H1 (cell line): ENCODE measurements around the gene PDXDC1. TPM values are rescaled to one million over a fixed set of nuclear protein-coding genes. Genes with fewer than 3 reads are reported as not detected.

ENCODE experiments used
- CTCF ChIA-PET: fragments of 300-600 bp; sonication (Branson Sonifier 250); formaldehyde crosslinking; loops from one replicate; lab custom pipeline; 2021; ENCODE audit not compliant: partially characterized antibody; lab: Charles Lee
- POLR2A ChIA-PET: fragments of 300-600 bp; sonication (Branson Sonifier 250); formaldehyde crosslinking; loops from one replicate; lab custom pipeline; 2021; ENCODE audit warnings: inconsistent platforms; ENCODE audit not compliant: partially characterized antibody; lab: Charles Lee
- DNase-seq, 2 experiments: peaks; one replicate each; pipeline versions ENCODE4 v3.0.0 to v3.0.0-alpha.2; 2010 to 2022; ENCODE audit warnings: low spot score in 2 of 2, low read depth in 1 of 2, mixed read lengths in 1 of 2
- FAIRE-seq: peaks from 2 replicates; lab custom pipeline; 2011; peaks lifted over from hg19 to GRCh38; lab: Jason Lieb, UNC
- H2AFZ ChIP-seq: 2 replicates; pipeline ENCODE4 v1.8.1; 2012; ENCODE audit warnings: low read length, inconsistent platforms
- H2AK5ac ChIP-seq: 2 replicates; pipeline ENCODE4 v1.6.1; 2013; ENCODE audit warnings: low read depth, low read length
- H2BK120ac ChIP-seq: replicated peaks from 2 replicates; pipeline ENCODE3; 2013; ENCODE audit warnings: low read depth, low read length, inconsistent platforms
- H2BK12ac ChIP-seq: 2 replicates; pipeline ENCODE4 v1.6.1; 2013; ENCODE audit warnings: low read depth, low read length
- H2BK15ac ChIP-seq: 2 replicates; pipeline ENCODE4 v1.6.1; 2013; ENCODE audit warnings: low read length
- H2BK20ac ChIP-seq: 2 replicates; pipeline ENCODE4 v1.6.1; 2013; ENCODE audit warnings: low read length
- H2BK5ac ChIP-seq: 2 replicates; pipeline ENCODE4 v1.6.1; 2013; ENCODE audit warnings: low read depth, low read length
- H3K14ac ChIP-seq: 2 replicates; pipeline ENCODE4 v1.6.1; 2013; ENCODE audit warnings: inconsistent platforms; ENCODE audit not compliant: insufficient read length
- H3K18ac ChIP-seq: 2 replicates; pipeline ENCODE4 v1.6.1; 2013; ENCODE audit warnings: low read length; ENCODE audit errors: extremely low read depth
- H3K23ac ChIP-seq: 2 replicates; pipeline ENCODE4 v1.6.1; 2013; ENCODE audit warnings: inconsistent platforms; ENCODE audit not compliant: insufficient read length
- H3K23me2 ChIP-seq: 2 replicates; pipeline ENCODE4 v1.6.1; 2013; ENCODE audit warnings: low read depth, low read length
- H3K27ac ChIP-seq: 2 replicates; pipeline ENCODE4 v1.6.1; 2011; ENCODE audit warnings: low read depth, low read length, inconsistent platforms
- H3K27me3 ChIP-seq, 4 experiments: replicated peaks in 1 of 4; 1 replicate in 1 of 4; 2 replicates in 3 of 4; pipeline versions ENCODE4 v1.6.1 to v1.8.1; 2011 to 2013; ENCODE audit warnings: low read length in 3 of 4, mild to moderate bottlenecking in 3 of 4, inconsistent platforms in 2 of 4, mixed read lengths in 2 of 4, moderate library complexity in 1 of 4; ENCODE audit not compliant: control insufficient read depth in 3 of 4, insufficient read depth in 3 of 4; ENCODE audit errors: extremely low read depth in 1 of 4
- H3K36me3 ChIP-seq, 4 experiments: 2 replicates each; pipeline versions ENCODE4 v1.6.1 to v1.8.1; 2011 to 2013; ENCODE audit warnings: mild to moderate bottlenecking in 4 of 4, low read length in 3 of 4, moderate library complexity in 2 of 4, control low read depth in 1 of 4, inconsistent platforms in 1 of 4; ENCODE audit not compliant: insufficient read depth in 4 of 4, control insufficient read depth in 2 of 4
- H3K4ac ChIP-seq: replicated peaks from 2 replicates; pipeline ENCODE3; 2013; ENCODE audit warnings: low read length, low read depth, mixed read lengths, inconsistent platforms; ENCODE audit not compliant: insufficient read length
- H3K4me1 ChIP-seq, 4 experiments: replicated peaks in 1 of 4; 1 replicate in 1 of 4; 2 replicates in 3 of 4; pipeline versions ENCODE4 v1.6.1 to v1.8.1; 2011 to 2013; ENCODE audit warnings: low read length in 3 of 4, inconsistent platforms in 2 of 4, mixed read lengths in 1 of 4; ENCODE audit not compliant: insufficient read depth in 4 of 4, control insufficient read depth in 3 of 4
- H3K4me2 ChIP-seq, 2 experiments: 2 replicates each; pipeline versions ENCODE4 v1.6.1 to v1.8.1; 2011 to 2013; ENCODE audit warnings: low read depth in 2 of 2, low read length in 2 of 2, control low read depth in 1 of 2, inconsistent platforms in 1 of 2, mild to moderate bottlenecking in 1 of 2; ENCODE audit not compliant: insufficient read depth in 1 of 2
- H3K4me3 ChIP-seq, 4 experiments: fragments of 200-600, 300-600 bp in 1 of 4; sonication (generic), shearing (Covaris generic), sonication (Bioruptor Twin) in 1 of 4; 2 replicates each; pipeline versions ENCODE4 v1.5.1 to v1.8.1; 2011 to 2016; ENCODE audit warnings: low read length in 4 of 4, low read depth in 3 of 4, control low read depth in 2 of 4, inconsistent platforms in 2 of 4, mild to moderate bottlenecking in 2 of 4, mixed read lengths in 1 of 4, moderate library complexity in 1 of 4; ENCODE audit not compliant: insufficient read depth in 2 of 4; ENCODE audit errors: extremely low read depth in 1 of 4
- H3K56ac ChIP-seq: replicated peaks from 2 replicates; pipeline ENCODE3; 2013; ENCODE audit warnings: low read depth, mild to moderate bottlenecking, mixed read lengths, low read length, inconsistent platforms; ENCODE audit not compliant: insufficient read length
- H3K79me1 ChIP-seq: 2 replicates; pipeline ENCODE4 v1.6.1; 2013; ENCODE audit warnings: low read depth, low read length, control low read depth
- H3K79me2 ChIP-seq, 2 experiments: 2 replicates each; pipeline versions ENCODE4 v1.6.1 to v1.8.1; 2012 to 2013; ENCODE audit warnings: low read length in 2 of 2, mild to moderate bottlenecking in 2 of 2, inconsistent platforms in 1 of 2; ENCODE audit not compliant: insufficient read depth in 2 of 2, control insufficient read depth in 1 of 2
- H3K9ac ChIP-seq, 4 experiments: replicated peaks in 1 of 4; 1 replicate in 1 of 4; 2 replicates in 3 of 4; pipeline versions ENCODE4 v1.6.1 to v1.8.1; 2011 to 2013; ENCODE audit warnings: low read depth in 3 of 4, low read length in 3 of 4, control low read depth in 2 of 4, mild to moderate bottlenecking in 2 of 4, moderate library complexity in 2 of 4, inconsistent platforms in 1 of 4; ENCODE audit errors: extremely low read depth in 1 of 4
- H3K9me3 ChIP-seq, 2 experiments: 2 replicates each; pipeline versions ENCODE4 v1.6.1 to v1.8.1; 2012 to 2013; ENCODE audit warnings: mild to moderate bottlenecking in 2 of 2, moderate library complexity in 2 of 2, control low read depth in 1 of 2, inconsistent platforms in 1 of 2, low read depth in 1 of 2, low read length in 1 of 2, mixed read lengths in 1 of 2; ENCODE audit not compliant: insufficient read depth in 2 of 2
- H4K20me1 ChIP-seq, 2 experiments: replicated peaks in 1 of 2; 2 replicates each; pipeline versions ENCODE3 to v1.8.1; 2011 to 2013; ENCODE audit warnings: inconsistent platforms in 2 of 2, low read length in 2 of 2, mild to moderate bottlenecking in 1 of 2; ENCODE audit not compliant: insufficient read depth in 2 of 2, control insufficient read depth in 1 of 2
- H4K5ac ChIP-seq: 2 replicates; pipeline ENCODE4 v1.6.1; 2013; ENCODE audit warnings: low read length, low read depth, mixed read lengths, inconsistent platforms; ENCODE audit not compliant: insufficient read length
- H4K8ac ChIP-seq: 2 replicates; pipeline ENCODE4 v1.8.0; 2013; ENCODE audit warnings: mild to moderate bottlenecking, moderate library complexity, low read length, inconsistent platforms; ENCODE audit not compliant: insufficient read depth; ENCODE audit errors: extremely low read depth
- H4K91ac ChIP-seq: replicated peaks from 2 replicates; pipeline ENCODE3; 2013; ENCODE audit warnings: low read length, mixed read lengths, inconsistent platforms; ENCODE audit not compliant: insufficient read length
- CHD2 ChIP-seq: IDR thresholded peaks from 2 replicates; pipeline ENCODE4 v1.6.1; 2012; ENCODE audit warnings: low read length, improper control_type of control experiment
- WGBS, 2 experiments: shearing (Covaris generic) in 1 of 2; methylation state at CpG; one replicate each; pipeline versions ENCODE4 v1.1.6 to v1.1.7; 2013 to 2015; ENCODE audit warnings: low lambda C conversion rate in 2 of 2, mixed read lengths in 2 of 2, inconsistent platforms in 1 of 2, low coverage in 1 of 2, missing lambda C conversion rate in 1 of 2; ENCODE audit not compliant: insufficient replicate concordance in 2 of 2, insufficient coverage in 1 of 2, insufficient read length in 1 of 2; ENCODE audit errors: extremely low coverage in 1 of 2, missing lambda C conversion rate in 1 of 2; 5-methylcytosine and 5-hydroxymethylcytosine counted together
- polyA plus RNA-seq, 7 experiments: library from polyadenylated mRNA; depleted of rRNA in 3 of 7; stranded (reverse) in 5 of 7; unstranded in 2 of 7; fragments of >200 nt in 5 of 7; fragments of 200-250 nt in 2 of 7; gene quantifications; 1 replicate in 5 of 7; 2 replicates in 1 of 7; 4 replicates in 1 of 7; pipeline versions ENCODE4 v1.2.1 to v1.2.3, GENCODE V29; 2011 to 2013; ENCODE audit warnings: missing spikeins in 2 of 7, mixed read lengths in 2 of 7
- total RNA-seq: library from RNA; stranded (reverse); fragmentation: NEBNext Ultra II Directional; extraction: Animal tissue kit (Norgen Biotek cat#: 25700); gene quantifications from 2 replicates; pipeline ENCODE4 v1.2.1, GENCODE V29; 2021

PDXDC1 gene
- total and polyA plus RNA-seq, 2 of the 8 experiments (the other 6 are each of a cell fraction or from before 2014, with no cell fraction given): 56.6 to 118 TPM

DNA sequence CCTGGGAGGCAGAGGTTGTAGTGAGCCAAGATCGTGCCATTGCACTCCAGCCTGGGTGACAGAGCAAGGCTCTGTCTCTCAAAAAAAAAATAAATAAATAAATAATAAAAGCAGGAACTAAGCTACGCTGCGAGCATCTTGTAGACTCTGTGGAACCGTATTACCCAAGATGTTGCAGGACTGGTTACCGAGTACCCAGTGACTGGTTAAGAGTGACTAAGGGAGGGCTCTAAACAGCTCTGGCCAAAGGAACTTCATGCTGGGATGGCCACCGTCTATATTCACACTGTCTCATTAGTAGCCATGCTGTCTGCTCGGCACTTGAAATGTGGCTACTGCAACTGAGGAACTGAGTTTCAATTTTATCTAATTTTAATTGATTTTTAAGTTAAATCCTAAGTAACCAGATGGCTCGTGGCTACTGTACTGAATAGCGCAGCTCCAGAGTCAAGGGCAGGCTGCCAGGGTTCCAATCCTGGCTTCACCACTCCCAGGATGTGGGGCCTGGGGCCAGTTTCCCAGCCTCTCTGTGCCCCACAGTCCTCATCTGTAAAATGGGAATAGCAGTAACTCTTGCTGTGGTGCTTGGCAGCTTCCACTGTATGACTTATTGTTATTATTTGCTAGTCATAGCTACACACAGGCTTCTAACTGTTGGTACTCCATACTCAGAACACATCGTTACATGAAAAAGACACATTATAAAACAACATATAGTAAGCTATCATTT, 78.1 kb downstream of the PDXDC1 start:
- Histone ChIP-seq H3K36me3 (no peaks in the 10 kb centered on the region), H3K23me2 (no peaks in the 10 kb centered on the region; the same call in 1 of the 2 replicates), H3K9me3 (no peaks in the 10 kb centered on the region), H2BK15ac (no peak overlapping the region), H2AFZ (no peak overlapping the region), H3K4me2 (no peak overlapping the region), H2BK120ac (no peak overlapping the region), H3K56ac (no peak overlapping the region), H3K14ac (no peak overlapping the region), H3K4ac (no peak overlapping the region), H4K5ac (no peak overlapping the region), H3K9ac (no peak overlapping the region), H2BK12ac (no peak overlapping the region), H2BK5ac (no peak overlapping the region), H3K4me3 (no peak overlapping the region), H2AK5ac (no peak overlapping the region), H3K27me3 (no peaks in the 10 kb centered on the region; a peak in 1 of 7 replicates), H4K8ac (no peak overlapping the region), H4K91ac (no peak overlapping the region), H2BK20ac (no peak overlapping the region), H3K79me1 (0 out of 2 replicates have a peak, but pooled peaks cover 7% of the 10 kb centered on the region), H3K23ac (no peak overlapping the region), H3K18ac (no peak overlapping the region), H3K27ac (no peak overlapping the region), H4K20me1 (peaks cover 0 to 5% of the 10 kb centered on the region in 2 experiments), H3K4me1 (peaks cover 0 to 2% (median 0%) of the 10 kb centered on the region in 4 experiments; a peak in 2 of 7 replicates), H3K79me2 (peaks cover 0 to 24% of the 10 kb centered on the region in 2 experiments; a peak in 3 of 4 replicates)
- WGBS, 2 experiments: 88% methylated on average over 10 of the region's 10 CpGs; no CpG with 5 or more reads in 1 of the 2 experiments
- DNase-seq (no peak), FAIRE-seq (no peak)
- CTCF ChIA-PET: interaction anchor here (0.7 to 1.5 kb wide), 4 partner anchors 12 to 31 kb away, joined by 3 to 4 read pairs (median 4); no protein-coding TSS in a partner anchor
- POLR2A ChIA-PET: interaction anchor here (1.0 to 1.5 kb wide), 3 partner anchors 12 to 41 kb away, joined by 3 to 5 read pairs (median 3); partner anchors contain the start of gene RRN3
- TF ChIP-seq CHD2: no peak
